Natural killer cell treated with Interleukin-12 subunit alpha and Interleukin-12 subunit beta and Interleukin-15 and Interleukin-18, amount 100 ng/mL, for 72 hours (primary cell): ENCODE results near the gene CNGA1. TPM values are rescaled to one million over a fixed set of nuclear protein-coding genes. Genes with fewer than 3 reads are reported as not detected.
A peak's percentile ranks its signal among the peaks of the same experiment; 100 is the strongest.

Experiments
- ATAC-seq, 2 donors: fragments of 150-1000 bp; cut with Tn5 transposase in 1 of 2; sonication (Bioruptor Pico), chemical (Tn5 transposase) in 1 of 2; 2 replicates each; pipeline ENCODE4 v1.10.0; 2021
- DNase-seq: peaks from one replicate; pipeline ENCODE4 v3.0.0; 2022; ENCODE audit warnings: low spot score
- H3K27ac Mint-ChIP-seq, 2 donors: 1 replicate in 1 of 2; 2 replicates in 1 of 2; pipeline ENCODE4 v1.8.0; 2022; ENCODE audit warnings: mixed read lengths in 2 of 2, mild to moderate bottlenecking in 1 of 2, moderate library complexity in 1 of 2
- H3K27me3 Mint-ChIP-seq, 2 donors: 1 replicate in 1 of 2; 2 replicates in 1 of 2; pipeline ENCODE4 v1.8.0; 2022; ENCODE audit warnings: mixed read lengths in 2 of 2
- H3K36me3 Mint-ChIP-seq: one replicate; pipeline ENCODE4 v1.8.0; 2022; ENCODE audit warnings: mixed read lengths
- H3K4me1 Mint-ChIP-seq, 2 donors: 1 replicate in 1 of 2; 2 replicates in 1 of 2; pipeline ENCODE4 v1.8.0; 2022; ENCODE audit warnings: low read depth in 2 of 2, mixed read lengths in 2 of 2, mild to moderate bottlenecking in 1 of 2
- H3K4me3 Mint-ChIP-seq: one replicate; pipeline ENCODE4 v1.8.0; 2022; ENCODE audit warnings: mixed read lengths
- H3K9me3 Mint-ChIP-seq: 2 replicates; pipeline ENCODE4 v1.8.0; 2022; ENCODE audit warnings: mixed read lengths
- total RNA-seq, 2 donors: library from RNA; stranded (reverse); gene quantifications; one replicate each; pipeline ENCODE4 v1.2.3, GENCODE V29; 2022

CNGA1 gene
- total RNA-seq, 2 donors from 2014 or later = not detected

GRCh38 chr4:47974566-47974965, 41.9 kb downstream of the CNGA1 start:
- no peak for DNase-seq
- H3K4me1 Mint-ChIP-seq = no peaks in the 10 kb centered on the region
- no peaks in the 10 kb centered on the region for H3K36me3 Mint-ChIP-seq
- no peak overlapping the region for H3K27ac Mint-ChIP-seq
- H3K4me3 Mint-ChIP-seq = no peak overlapping the region
- H3K27me3 Mint-ChIP-seq = peaks cover 14 to 18% of the 10 kb centered on the region in 2 donors
- no peak for ATAC-seq
- no peaks in the 10 kb centered on the region for H3K9me3 Mint-ChIP-seq

- Mint-ChIP-seq H3K9me3 (no peaks in the 10 kb centered on the region), H3K27me3 (peaks cover 24% of the 10 kb centered on the region in 2 donors), H3K4me3 (no peak overlapping the region), H3K27ac (no peak overlapping the region), H3K4me1 (no peaks in the 10 kb centered on the region), H3K36me3 (no peaks in the 10 kb centered on the region)
- ATAC-seq (no peak), DNase-seq (no peak)
These were observed 43.8 kb downstream of the CNGA1 start for GRCh38 chr4:47972721-47973120.

- H3K27me3 Mint-ChIP-seq = peaks cover 23 to 24% of the 10 kb centered on the region in 2 donors
- H3K9me3 Mint-ChIP-seq = no peaks in the 10 kb centered on the region
- no peak overlapping the region for H3K4me3 Mint-ChIP-seq
- ATAC-seq (no peak), DNase-seq (no peak)
- no peaks in the 10 kb centered on the region for H3K4me1 Mint-ChIP-seq
- H3K27ac Mint-ChIP-seq = no peak overlapping the region
- no peaks in the 10 kb centered on the region for H3K36me3 Mint-ChIP-seq
These were observed 44.3 kb downstream of the CNGA1 start for GRCh38 chr4:47972181-47972580.

- Mint-ChIP-seq H3K36me3 (no peaks in the 10 kb centered on the region), H3K4me3 (no peak overlapping the region), H3K27ac (no peak overlapping the region), H3K4me1 (no peaks in the 10 kb centered on the region), H3K9me3 (no peaks in the 10 kb centered on the region), H3K27me3 (peaks cover 22 to 26% of the 10 kb centered on the region in 2 donors)
- no peak for ATAC-seq
- no peak for DNase-seq
These were observed 47.6 kb downstream of the CNGA1 start for GRCh38 chr4:47968847-47969246.

- ATAC-seq (no peak), DNase-seq (no peak)
- Mint-ChIP-seq H3K9me3 (no peaks in the 10 kb centered on the region), H3K27me3 (peaks cover 9 to 25% of the 10 kb centered on the region in 2 donors), H3K4me3 (no peak overlapping the region), H3K4me1 (no peaks in the 10 kb centered on the region), H3K36me3 (no peaks in the 10 kb centered on the region), H3K27ac (no peak overlapping the region)
These were observed 61.8 kb downstream of the CNGA1 start for GRCh38 chr4:47954677-47955076.

GRCh38 chr4:47954245-47954644, 62.2 kb downstream of the CNGA1 start:
- Mint-ChIP-seq H3K27me3 (peaks cover 11 to 29% of the 10 kb centered on the region in 2 donors), H3K27ac (no peak overlapping the region), H3K36me3 (no peaks in the 10 kb centered on the region), H3K9me3 (no peaks in the 10 kb centered on the region), H3K4me3 (no peak overlapping the region), H3K4me1 (no peaks in the 10 kb centered on the region)
- DNase-seq (no peak), ATAC-seq (peak in 1 of 2 donors; percentile 36)

GRCh38 chr4:47945930-47946726, 70.4 kb downstream of the CNGA1 start:
- Mint-ChIP-seq H3K4me1 (no peaks in the 10 kb centered on the region), H3K27me3 (peaks cover 18 to 28% of the 10 kb centered on the region in 2 donors), H3K9me3 (no peaks in the 10 kb centered on the region), H3K4me3 (no peak overlapping the region), H3K36me3 (no peaks in the 10 kb centered on the region), H3K27ac (no peak overlapping the region)
- ATAC-seq = no peak
- DNase-seq = no peak

- Mint-ChIP-seq H3K9me3 (no peaks in the 10 kb centered on the region), H3K27me3 (peaks cover 14 to 22% of the 10 kb centered on the region in 2 donors), H3K27ac (no peak overlapping the region), H3K4me1 (no peaks in the 10 kb centered on the region), H3K36me3 (no peaks in the 10 kb centered on the region), H3K4me3 (no peak overlapping the region)
- DNase-seq (no peak), ATAC-seq (no peak)
These were observed 74.2 kb downstream of the CNGA1 start for GRCh38 chr4:47942081-47942819.

- Mint-ChIP-seq H3K27ac (no peak overlapping the region), H3K27me3 (peaks cover 25 to 35% of the 10 kb centered on the region in 2 donors), H3K9me3 (no peaks in the 10 kb centered on the region), H3K4me3 (no peak overlapping the region), H3K4me1 (no peaks in the 10 kb centered on the region), H3K36me3 (no peaks in the 10 kb centered on the region)
- DNase-seq = no peak
- no peak for ATAC-seq
These were observed 77.0 kb downstream of the CNGA1 start for GRCh38 chr4:47939456-47939855.

GRCh38 chr4:47936336-47936735, 80.1 kb downstream of the CNGA1 start:
- H3K9me3 Mint-ChIP-seq = no peaks in the 10 kb centered on the region
- H3K27me3 Mint-ChIP-seq = peaks cover 25 to 36% of the 10 kb centered on the region in 2 donors
- ATAC-seq (no peak), DNase-seq (no peak)
- H3K27ac Mint-ChIP-seq = no peak overlapping the region
- H3K4me1 Mint-ChIP-seq = no peaks in the 10 kb centered on the region
- no peak overlapping the region for H3K4me3 Mint-ChIP-seq
- H3K36me3 Mint-ChIP-seq = no peaks in the 10 kb centered on the region

GRCh38 chr4:47933840-47934239, 82.6 kb downstream of the CNGA1 start:
- no peaks in the 10 kb centered on the region for H3K9me3 Mint-ChIP-seq

GRCh38 chr4:47930971-47931804, 85.3 kb downstream of the CNGA1 start:
- Mint-ChIP-seq H3K27ac (no peak overlapping the region), H3K9me3 (no peaks in the 10 kb centered on the region), H3K4me3 (no peak overlapping the region), H3K4me1 (peaks cover 6 to 7% of the 10 kb centered on the region in 2 donors), H3K36me3 (no peaks in the 10 kb centered on the region), H3K27me3 (peaks cover 28 to 42% of the 10 kb centered on the region in 2 donors)
- DNase-seq = no peak
- ATAC-seq = no peak

More at GRCh38 chr4:47933840-47934239, 82.6 kb downstream of the CNGA1 start:
- Mint-ChIP-seq H3K27me3 (peaks cover 26 to 37% of the 10 kb centered on the region in 2 donors), H3K4me1 (no peaks in the 10 kb centered on the region), H3K4me3 (no peak overlapping the region), H3K27ac (no peak overlapping the region), H3K36me3 (no peaks in the 10 kb centered on the region)
- ATAC-seq (peak in 1 of 2 donors; percentile 66), DNase-seq (no peak)

- H3K4me3 Mint-ChIP-seq = no peak overlapping the region
- H3K27me3 Mint-ChIP-seq = peaks cover 32 to 45% of the 10 kb centered on the region in 2 donors
- no peak overlapping the region for H3K27ac Mint-ChIP-seq
- ATAC-seq (no peak), DNase-seq (no peak)
- H3K4me1 Mint-ChIP-seq = peaks cover 6 to 7% of the 10 kb centered on the region in 2 donors
- H3K9me3 Mint-ChIP-seq = no peaks in the 10 kb centered on the region
- H3K36me3 Mint-ChIP-seq = no peaks in the 10 kb centered on the region
These were observed 86.7 kb downstream of the CNGA1 start for GRCh38 chr4:47929682-47930201.
